Naive B cell (primary cell): ENCODE data around the gene HAO1. TPM values are rescaled to one million over a fixed set of nuclear protein-coding genes. Genes with fewer than 3 reads are reported as not detected.
A peak's percentile ranks its signal among the peaks of the same experiment; 100 is the strongest.
"Not testable (repeated sequence)": the region's sequence is repeated elsewhere in the genome, so short reads cannot be mapped to it uniquely, and the experiment has no call there.

Experiments
- ATAC-seq, 2 donors: fragments of 150-1000 bp; cut with Tn5 transposase; 2 replicates each; pipeline ENCODE4 v1.10.0; 2021; ENCODE audit warnings: low read depth in 2 of 2, mild to moderate bottlenecking in 2 of 2, moderate library complexity in 2 of 2
- DNase-seq: peaks from one replicate; pipeline ENCODE4 v3.0.0; 2022
- H3K27ac Mint-ChIP-seq, 6 donors: one replicate each; pipeline ENCODE4 v1.8.0; 2020 to 2022; ENCODE audit warnings: mild to moderate bottlenecking in 6 of 6, mixed read lengths in 6 of 6, moderate library complexity in 5 of 6, inconsistent platforms in 2 of 6
- H3K27me3 Mint-ChIP-seq, 3 donors: one replicate each; pipeline ENCODE4 v1.8.0; 2021 to 2022; ENCODE audit warnings: mixed read lengths in 3 of 3, mild to moderate bottlenecking in 1 of 3
- H3K36me3 Mint-ChIP-seq, 2 donors: one replicate each; pipeline ENCODE4 v1.8.0; 2020 to 2022; ENCODE audit warnings: mixed read lengths in 2 of 2, inconsistent platforms in 1 of 2, mild to moderate bottlenecking in 1 of 2
- H3K4me1 Mint-ChIP-seq, 3 donors: one replicate each; pipeline ENCODE4 v1.8.0; 2020 to 2022; ENCODE audit warnings: mixed read lengths in 3 of 3, inconsistent platforms in 1 of 3, mild to moderate bottlenecking in 1 of 3, moderate library complexity in 1 of 3
- H3K4me3 Mint-ChIP-seq, 8 donors: one replicate each; pipeline ENCODE4 v1.8.0; 2020 to 2022; ENCODE audit warnings: mild to moderate bottlenecking in 8 of 8, mixed read lengths in 8 of 8, moderate library complexity in 8 of 8, inconsistent platforms in 2 of 8
- H3K9me3 Mint-ChIP-seq, 7 donors: one replicate each; pipeline ENCODE4 v1.8.0; 2020 to 2022; ENCODE audit warnings: mixed read lengths in 7 of 7, mild to moderate bottlenecking in 5 of 7, inconsistent platforms in 2 of 7, moderate library complexity in 1 of 7
- polyA plus RNA-seq, 6 donors: library from polyadenylated mRNA; unstranded; fragments of 300-500 nt; fragmentation: Illumina TruSeq; gene quantifications; one replicate each; pipeline ENCODE4 v1.2.3, GENCODE V29; 2021; ENCODE audit warnings: low read depth in 6 of 6

HAO1 gene
- polyA plus RNA-seq, 6 donors from 2014 or later, result not detected

- peaks cover 0 to 4% (median 0%) of the 10 kb centered on the region in 7 donors for H3K9me3 Mint-ChIP-seq
- no peak for DNase-seq
- H3K4me3 Mint-ChIP-seq, result no peak overlapping the region
- H3K27me3 Mint-ChIP-seq, result peaks cover 0 to 20% (median 9%) of the 10 kb centered on the region in 3 donors
- H3K36me3 Mint-ChIP-seq, result no peaks in the 10 kb centered on the region
- ATAC-seq, result no peak
- no peak overlapping the region for H3K27ac Mint-ChIP-seq
- no peaks in the 10 kb centered on the region for H3K4me1 Mint-ChIP-seq
These were observed 74.0 kb downstream of the HAO1 start for GRCh38 chr20:7866285-7866684.

GRCh38 chr20:7859356-7859802, 80.9 kb downstream of the HAO1 start:
- Mint-ChIP-seq H3K36me3 (no peaks in the 10 kb centered on the region), H3K4me1 (no peaks in the 10 kb centered on the region), H3K9me3 (peaks cover 0 to 4% (median 0%) of the 10 kb centered on the region in 7 donors), H3K4me3 (no peak overlapping the region), H3K27me3 (peaks cover 4 to 9% (median 7%) of the 10 kb centered on the region in 3 donors), H3K27ac (no peak overlapping the region)
- ATAC-seq (no peak), DNase-seq (no peak)

GRCh38 chr20:7858734-7859250, 81.5 kb downstream of the HAO1 start:
- Mint-ChIP-seq H3K36me3 (no peaks in the 10 kb centered on the region), H3K4me3 (no peak overlapping the region), H3K9me3 (peaks cover 0 to 4% (median 0%) of the 10 kb centered on the region in 7 donors), H3K27me3 (peaks cover 4 to 9% (median 7%) of the 10 kb centered on the region in 3 donors), H3K27ac (no peak overlapping the region), H3K4me1 (no peaks in the 10 kb centered on the region)
- DNase-seq, result no peak
- ATAC-seq, result no peak

GRCh38 chr20:7856756-7857155, 83.5 kb downstream of the HAO1 start:
- DNase-seq, result no peak
- H3K4me1 Mint-ChIP-seq, result no peaks in the 10 kb centered on the region
- ATAC-seq, result no peak
- H3K4me3 Mint-ChIP-seq, result no peak overlapping the region
- no peak overlapping the region for H3K27ac Mint-ChIP-seq
- no peaks in the 10 kb centered on the region for H3K36me3 Mint-ChIP-seq
- H3K9me3 Mint-ChIP-seq, result no peaks in the 10 kb centered on the region
- H3K27me3 Mint-ChIP-seq, result peaks cover 0 to 10% (median 9%) of the 10 kb centered on the region in 3 donors

GRCh38 chr20:7855545-7855944, 84.7 kb downstream of the HAO1 start:
- ATAC-seq (no peak), DNase-seq (no peak)
- no peaks in the 10 kb centered on the region for H3K36me3 Mint-ChIP-seq
- no peaks in the 10 kb centered on the region for H3K4me1 Mint-ChIP-seq
- no peak overlapping the region for H3K4me3 Mint-ChIP-seq
- H3K9me3 Mint-ChIP-seq, result no peaks in the 10 kb centered on the region
- peaks cover 0 to 14% (median 9%) of the 10 kb centered on the region in 3 donors for H3K27me3 Mint-ChIP-seq
- H3K27ac Mint-ChIP-seq, result no peak overlapping the region

- H3K9me3 Mint-ChIP-seq, result no peaks in the 10 kb centered on the region
- H3K4me3 Mint-ChIP-seq, result no peak overlapping the region
- H3K27ac Mint-ChIP-seq, result no peak overlapping the region
- H3K4me1 Mint-ChIP-seq, result no peaks in the 10 kb centered on the region
- no peak for ATAC-seq
- peaks cover 0 to 9% (median 4%) of the 10 kb centered on the region in 3 donors for H3K27me3 Mint-ChIP-seq
- DNase-seq, result no peak
- no peaks in the 10 kb centered on the region for H3K36me3 Mint-ChIP-seq
These were observed 86.8 kb downstream of the HAO1 start for GRCh38 chr20:7853493-7853892.

- Mint-ChIP-seq H3K9me3 (no peaks in the 10 kb centered on the region), H3K36me3 (no peaks in the 10 kb centered on the region), H3K4me3 (no peak overlapping the region), H3K4me1 (no peaks in the 10 kb centered on the region), H3K27me3 (peaks cover 0 to 14% (median 13%) of the 10 kb centered on the region in 3 donors), H3K27ac (no peak overlapping the region)
- DNase-seq (no peak), ATAC-seq (no peak)
These were observed 89.3 kb downstream of the HAO1 start for GRCh38 chr20:7850775-7851490.

- ATAC-seq, result no peak
- no peak for DNase-seq
- Mint-ChIP-seq H3K9me3 (no peaks in the 10 kb centered on the region), H3K27ac (no peak overlapping the region), H3K4me3 (no peak overlapping the region), H3K27me3 (peaks cover 0 to 14% (median 13%) of the 10 kb centered on the region in 3 donors), H3K36me3 (no peaks in the 10 kb centered on the region), H3K4me1 (no peaks in the 10 kb centered on the region)
These were observed 90.6 kb downstream of the HAO1 start for GRCh38 chr20:7849675-7850074.

GRCh38 chr20:7848351-7848750, 91.9 kb downstream of the HAO1 start:
- no peaks in the 10 kb centered on the region for H3K4me1 Mint-ChIP-seq
- ATAC-seq (no peak), DNase-seq (no peak)
- H3K27ac Mint-ChIP-seq, result no peak overlapping the region
- H3K27me3 Mint-ChIP-seq, result peaks cover 0 to 14% (median 13%) of the 10 kb centered on the region in 3 donors
- H3K9me3 Mint-ChIP-seq, result no peaks in the 10 kb centered on the region
- no peak overlapping the region for H3K4me3 Mint-ChIP-seq
- no peaks in the 10 kb centered on the region for H3K36me3 Mint-ChIP-seq

GRCh38 chr20:7843613-7844012, 96.6 kb downstream of the HAO1 start:
- no peak for ATAC-seq
- Mint-ChIP-seq H3K27ac (no peak overlapping the region), H3K4me1 (no peaks in the 10 kb centered on the region)

GRCh38 chr20:7841971-7842310, 98.3 kb downstream of the HAO1 start:
- H3K36me3 Mint-ChIP-seq, result no peaks in the 10 kb centered on the region
- DNase-seq (no peak), ATAC-seq (no peak)
- no peaks in the 10 kb centered on the region for H3K4me1 Mint-ChIP-seq
- H3K27ac Mint-ChIP-seq, result no peak overlapping the region
- no peaks in the 10 kb centered on the region for H3K9me3 Mint-ChIP-seq
- H3K4me3 Mint-ChIP-seq, result no peak overlapping the region
- H3K27me3 Mint-ChIP-seq, result peaks cover 8 to 27% (median 16%) of the 10 kb centered on the region in 3 donors

More at GRCh38 chr20:7843613-7844012, 96.6 kb downstream of the HAO1 start:
- Mint-ChIP-seq H3K27me3 (peaks cover 8 to 31% (median 16%) of the 10 kb centered on the region in 3 donors), H3K36me3 (no peaks in the 10 kb centered on the region), H3K4me3 (no peak overlapping the region), H3K9me3 (no peaks in the 10 kb centered on the region)
- DNase-seq, result no peak

- H3K27me3 Mint-ChIP-seq, result peaks cover 8 to 24% (median 11%) of the 10 kb centered on the region in 3 donors
- DNase-seq, result no peak
- H3K4me3 Mint-ChIP-seq, result no peak overlapping the region
- no peak for ATAC-seq
- no peak overlapping the region for H3K27ac Mint-ChIP-seq
- H3K4me1 Mint-ChIP-seq, result no peaks in the 10 kb centered on the region
- no peaks in the 10 kb centered on the region for H3K36me3 Mint-ChIP-seq
- no peaks in the 10 kb centered on the region for H3K9me3 Mint-ChIP-seq
These were observed 98.8 kb downstream of the HAO1 start for GRCh38 chr20:7841291-7841970.

GRCh38 chr20:7836076-7836475, 104.2 kb downstream of the HAO1 start:
- Mint-ChIP-seq H3K9me3 (peaks cover 0 to 15% (median 2%) of the 10 kb centered on the region in 7 donors), H3K4me3 (no peak overlapping the region), H3K27me3 (peaks cover 2 to 6% (median 3%) of the 10 kb centered on the region in 3 donors), H3K4me1 (no peaks in the 10 kb centered on the region), H3K27ac (no peak overlapping the region), H3K36me3 (no peaks in the 10 kb centered on the region)
- ATAC-seq (no peak), DNase-seq (no peak)

- not testable (repeated sequence) for H3K36me3 Mint-ChIP-seq, DNase-seq, H3K4me1 Mint-ChIP-seq, ATAC-seq, H3K27me3 Mint-ChIP-seq, H3K27ac Mint-ChIP-seq
- Mint-ChIP-seq H3K4me3 (peak overlapping the region in 1 of 8 donors; percentile 56), H3K9me3 (peaks cover 0 to 15% (median 2%) of the 10 kb centered on the region in 7 donors)
These were observed 105.8 kb downstream of the HAO1 start for GRCh38 chr20:7834441-7834840.
